ENCODE measurements around the gene NFAT5. TPM values are rescaled to one million over a fixed set of nuclear protein-coding genes. Genes with fewer than 3 reads are reported as not detected.
"Not testable (repeated sequence)": the region's sequence is repeated elsewhere in the genome, so short reads cannot be mapped to it uniquely, and the experiment has no call there.

Gene NFAT5
- total and polyA plus RNA-seq, 9 donors, result 8.2 to 47.9 (median 37.0) TPM

DNA sequence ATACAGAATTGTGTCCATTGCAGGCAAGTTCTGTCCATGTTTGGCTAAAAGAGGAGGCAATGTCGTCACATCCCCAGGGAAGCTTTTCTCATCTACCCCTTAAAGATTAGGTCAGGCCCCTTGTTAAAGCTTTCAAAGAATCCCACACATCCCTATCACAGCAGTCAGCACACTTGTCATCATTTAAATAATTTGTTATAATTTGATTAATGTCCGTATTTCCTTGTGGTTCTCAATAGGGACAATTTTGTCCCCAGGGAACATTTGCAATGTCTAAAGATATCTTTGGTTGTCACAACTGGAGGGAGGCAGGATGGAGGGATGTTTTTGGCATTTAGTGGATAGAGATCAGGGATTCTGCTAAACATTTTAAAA lies 28.1 kb upstream of the NFAT5 start:
- Histone ChIP-seq H3K27ac (no peak overlapping the region), H3K4me1 (ENCODE audit: insufficient read depth) (no peaks in the 10 kb centered on the region), H3K4me3 (no peak overlapping the region), H3K36me3 (no peaks in the 10 kb centered on the region), H3K9me3 (no peaks in the 10 kb centered on the region), H3K27me3 (no peaks in the 10 kb centered on the region)
- no peak for TF ChIP-seq POLR2A (IDR thresholded peaks at IDR 0.05)
- TF ChIP-seq EP300 (IDR thresholded peaks at IDR 0.05), result no peak
- TF ChIP-seq CTCF (IDR thresholded peaks at IDR 0.05), result no peak
- no peak for DNase-seq
- 64 to 69% (median 69%) methylated on average over 2 of the region's 2 CpGs for WGBS, 3 donors
- intact Hi-C loops (cut with DNase I), result no loop called here

DNA sequence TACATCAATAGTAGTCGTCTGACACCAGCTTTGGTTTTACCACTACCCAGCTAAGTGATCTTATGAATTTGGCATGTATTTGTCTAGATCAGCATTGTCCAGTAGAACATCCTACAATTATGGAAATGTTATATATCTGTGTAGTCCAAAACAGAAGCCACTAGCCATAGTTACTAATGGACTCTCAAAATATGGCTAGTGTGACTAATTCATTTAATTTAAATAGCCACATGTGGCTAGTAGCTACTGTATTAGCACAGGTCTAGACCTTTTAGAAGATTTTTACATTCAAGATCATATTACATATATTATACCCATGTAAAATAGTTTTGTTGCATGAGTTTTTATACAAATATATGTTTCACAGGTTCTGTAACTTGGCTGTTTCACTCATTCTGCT lies 27.0 kb upstream of the NFAT5 start:
- Histone ChIP-seq H3K4me1 (ENCODE audit: insufficient read depth) (no peaks in the 10 kb centered on the region), H3K4me3 (no peak overlapping the region), H3K9me3 (no peaks in the 10 kb centered on the region), H3K27me3 (no peaks in the 10 kb centered on the region), H3K27ac (no peak overlapping the region), H3K36me3 (no peaks in the 10 kb centered on the region)
- intact Hi-C loops (cut with DNase I), result no loop called here
- 55 to 80% (median 75%) methylated on average over 1 of the region's 1 CpG for WGBS, 3 donors
- no peak for DNase-seq
- no peak for TF ChIP-seq EP300 (IDR thresholded peaks at IDR 0.05)
- TF ChIP-seq POLR2A (IDR thresholded peaks at IDR 0.05), result no peak
- no peak for TF ChIP-seq CTCF (IDR thresholded peaks at IDR 0.05)

DNA sequence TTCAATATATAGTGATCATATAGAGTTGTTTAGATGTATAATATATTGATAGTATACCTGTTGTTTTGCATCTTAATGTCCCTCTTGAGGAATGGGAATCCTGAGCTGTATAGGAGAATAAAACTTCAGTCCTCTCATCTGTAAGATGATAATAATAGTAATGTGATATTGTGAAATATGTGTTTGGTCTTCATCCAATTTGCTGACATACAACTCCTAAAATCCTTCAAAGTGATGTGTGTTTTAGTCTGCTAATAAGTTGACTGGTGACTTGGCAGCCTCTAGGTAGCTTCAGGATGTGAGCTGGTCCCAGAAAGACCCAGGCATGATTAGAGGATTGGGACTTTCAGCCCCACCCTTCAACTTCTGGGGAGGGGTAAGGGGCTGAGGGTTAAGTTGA lies 22.8 kb upstream of the NFAT5 start:
- no peaks in the 10 kb centered on the region for H3K9me3 ChIP-seq
- no peak overlapping the region for H3K27ac ChIP-seq
- intact Hi-C loops (cut with DNase I), result no loop called here
- H3K4me3 ChIP-seq, result no peak overlapping the region
- no peaks in the 10 kb centered on the region for H3K36me3 ChIP-seq
- no peaks in the 10 kb centered on the region for H3K27me3 ChIP-seq
- TF ChIP-seq EP300 (IDR thresholded peaks at IDR 0.05) (no peak), CTCF (IDR thresholded peaks at IDR 0.05) (no peak), POLR2A (IDR thresholded peaks at IDR 0.05) (no peak)
- DNase-seq, result no peak
- no peaks in the 10 kb centered on the region for H3K4me1 ChIP-seq (ENCODE audit: insufficient read depth)

DNA sequence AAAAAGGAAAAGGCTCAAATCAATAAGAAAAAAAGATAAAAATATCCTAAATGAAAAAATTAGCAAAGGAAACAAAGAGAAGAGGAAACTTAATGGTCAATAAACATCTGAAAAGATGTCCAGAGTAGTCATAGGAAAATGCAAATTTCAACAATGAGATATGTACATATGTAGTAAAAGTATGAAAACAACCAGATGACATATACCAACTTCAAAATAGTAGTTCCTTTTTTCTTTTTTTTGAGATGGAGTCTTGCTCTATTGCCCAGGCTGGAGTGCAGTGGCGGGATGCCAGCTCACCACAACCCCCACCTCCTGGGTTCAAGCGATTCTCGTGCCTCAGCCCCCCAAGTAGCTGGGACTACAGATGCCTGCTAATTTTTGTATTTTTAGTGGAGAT lies 21.7 kb upstream of the NFAT5 start:
- no peaks in the 10 kb centered on the region for H3K36me3 ChIP-seq
- DNase-seq, result no peak
- TF ChIP-seq POLR2A (IDR thresholded peaks at IDR 0.05) (no peak), CTCF (IDR thresholded peaks at IDR 0.05) (no peak), EP300 (IDR thresholded peaks at IDR 0.05) (no peak)
- intact Hi-C loops (cut with DNase I), result no loop called here
- H3K9me3 ChIP-seq, result no peaks in the 10 kb centered on the region
- H3K27me3 ChIP-seq, result no peaks in the 10 kb centered on the region
- no peaks in the 10 kb centered on the region for H3K4me1 ChIP-seq (ENCODE audit: insufficient read depth)
- no peak overlapping the region for H3K4me3 ChIP-seq
- WGBS, 3 donors, result 73 to 91% (median 79%) methylated on average over 3 of the region's 3 CpGs
- H3K27ac ChIP-seq, result no peak overlapping the region

DNA sequence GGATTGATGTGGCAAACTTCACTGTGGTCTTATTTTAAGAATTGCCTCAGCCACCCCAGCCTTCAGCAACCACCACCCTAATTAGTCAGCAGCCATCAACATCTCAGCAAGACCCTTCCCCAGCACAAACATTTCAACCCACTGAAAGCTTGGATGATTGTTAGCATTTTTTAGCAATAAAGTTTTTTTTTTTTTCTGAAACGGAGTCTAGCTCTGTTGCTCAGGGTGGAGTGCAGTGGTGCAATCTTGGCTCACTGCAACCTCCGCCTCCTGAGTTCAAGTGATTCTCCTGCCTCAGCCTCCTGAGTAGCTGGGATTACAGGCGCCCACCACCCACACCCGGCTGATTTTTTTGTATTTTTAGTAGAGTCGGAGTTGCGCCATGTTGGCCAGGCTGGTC lies 19.1 kb upstream of the NFAT5 start:
- DNase-seq; H3K27me3 ChIP-seq; H3K4me1 ChIP-seq (ENCODE audit: insufficient read depth); H3K9me3 ChIP-seq; H3K27ac ChIP-seq; H3K36me3 ChIP-seq; intact Hi-C loops (cut with DNase I); H3K4me3 ChIP-seq: not testable (repeated sequence)
- 83 to 85% (median 84%) methylated on average over 6 of the region's 6 CpGs for WGBS, 3 donors

Data from ovary (tissue), 9 donors.